ENCODE measurements around the gene HNF1B. TPM values are rescaled to one million over a fixed set of nuclear protein-coding genes. Genes with fewer than 3 reads are reported as not detected.

HNF1B gene
- total and polyA plus RNA-seq, 10 of the 15 experiments (the other 5 are each of a cell fraction or from before 2014, with no cell fraction given): 0.51 to 12.7 (median 1.9) TPM

DNA sequence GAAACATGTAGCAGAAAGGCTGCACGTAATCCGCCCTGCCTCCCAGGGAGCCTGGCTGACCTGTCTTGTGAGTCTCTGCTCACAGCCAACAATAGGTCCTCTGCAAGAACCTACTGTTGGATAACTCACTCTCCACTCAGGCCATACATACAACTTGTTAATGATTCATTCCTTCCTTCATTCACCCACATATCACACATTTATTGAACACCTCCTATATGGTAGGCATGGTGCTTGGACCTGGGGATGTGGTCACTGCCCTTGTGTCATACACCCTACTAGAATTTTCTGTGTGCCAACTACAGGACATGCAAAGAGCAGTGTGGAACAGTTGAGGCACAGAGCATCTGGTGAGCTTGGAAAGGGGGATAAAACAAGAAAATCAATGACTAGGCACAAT is 28.1 kb upstream of the HNF1B start:
- H3K4me2 ChIP-seq (ENCODE audit: control insufficient read depth, insufficient read depth): no peak overlapping the region
- DNase-seq (ENCODE audit: low read depth, low spot score) (no peak), ATAC-seq (no peak), FAIRE-seq (no peak)
- H3K36me3 ChIP-seq (ENCODE audit: control insufficient read depth in 2 of 2, insufficient read depth in 2 of 2, low read length in 1 of 2): no peaks in the 10 kb centered on the region
- no peaks in the 10 kb centered on the region for H3K27me3 ChIP-seq (replicated peaks in 1 of 2; ENCODE audit: control insufficient read depth in 2 of 2, insufficient read depth in 2 of 2, low read length in 1 of 2)
- TF ChIP-seq FOXK2 (IDR thresholded peaks at IDR 0.05) (no peak), RELA (IDR thresholded peaks at IDR 0.05; ENCODE audit: borderline replicate concordance, partially characterized antibody) (no peak), CREM (IDR thresholded peaks at IDR 0.05; ENCODE audit: low read depth) (no peak), IKZF2 (IDR thresholded peaks at IDR 0.05) (no peak), SREBF1 (IDR thresholded peaks at IDR 0.05; ENCODE audit: low read length) (no peak), ZNF24 (IDR thresholded peaks at IDR 0.05) (no peak), ZBED1 (IDR thresholded peaks at IDR 0.05; ENCODE audit: borderline replicate concordance) (no peak), SMAD5 (IDR thresholded peaks at IDR 0.05; ENCODE audit: low read depth) (no peak), HDAC6 (IDR thresholded peaks at IDR 0.05; ENCODE audit: unreplicated experiment) (no peak), MXI1 (IDR thresholded peaks at IDR 0.05; ENCODE audit: low read depth, low read length) (no peak), HDAC2 (IDR thresholded peaks at IDR 0.05) (no peak)
- TF ChIP-seq, protein P1, sequence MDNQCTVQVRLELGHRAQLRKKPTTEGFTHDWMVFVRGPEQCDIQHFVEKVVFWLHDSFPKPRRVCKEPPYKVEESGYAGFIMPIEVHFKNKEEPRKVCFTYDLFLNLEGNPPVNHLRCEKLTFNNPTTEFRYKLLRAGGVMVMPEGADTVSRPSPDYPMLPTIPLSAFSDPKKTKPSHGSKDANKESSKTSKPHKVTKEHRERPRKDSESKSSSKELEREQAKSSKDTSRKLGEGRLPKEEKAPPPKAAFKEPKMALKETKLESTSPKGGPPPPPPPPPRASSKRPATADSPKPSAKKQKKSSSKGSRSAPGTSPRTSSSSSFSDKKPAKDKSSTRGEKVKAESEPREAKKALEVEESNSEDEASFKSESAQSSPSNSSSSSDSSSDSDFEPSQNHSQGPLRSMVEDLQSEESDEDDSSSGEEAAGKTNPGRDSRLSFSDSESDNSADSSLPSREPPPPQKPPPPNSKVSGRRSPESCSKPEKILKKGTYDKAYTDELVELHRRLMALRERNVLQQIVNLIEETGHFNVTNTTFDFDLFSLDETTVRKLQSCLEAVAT (IDR thresholded peaks at IDR 0.05): no peak
- TF ChIP-seq, protein P2, sequence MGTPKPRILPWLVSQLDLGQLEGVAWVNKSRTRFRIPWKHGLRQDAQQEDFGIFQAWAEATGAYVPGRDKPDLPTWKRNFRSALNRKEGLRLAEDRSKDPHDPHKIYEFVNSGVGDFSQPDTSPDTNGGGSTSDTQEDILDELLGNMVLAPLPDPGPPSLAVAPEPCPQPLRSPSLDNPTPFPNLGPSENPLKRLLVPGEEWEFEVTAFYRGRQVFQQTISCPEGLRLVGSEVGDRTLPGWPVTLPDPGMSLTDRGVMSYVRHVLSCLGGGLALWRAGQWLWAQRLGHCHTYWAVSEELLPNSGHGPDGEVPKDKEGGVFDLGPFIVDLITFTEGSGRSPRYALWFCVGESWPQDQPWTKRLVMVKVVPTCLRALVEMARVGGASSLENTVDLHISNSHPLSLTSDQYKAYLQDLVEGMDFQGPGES (IDR thresholded peaks at IDR 0.05): no peak
- TF ChIP-seq, protein P3, sequence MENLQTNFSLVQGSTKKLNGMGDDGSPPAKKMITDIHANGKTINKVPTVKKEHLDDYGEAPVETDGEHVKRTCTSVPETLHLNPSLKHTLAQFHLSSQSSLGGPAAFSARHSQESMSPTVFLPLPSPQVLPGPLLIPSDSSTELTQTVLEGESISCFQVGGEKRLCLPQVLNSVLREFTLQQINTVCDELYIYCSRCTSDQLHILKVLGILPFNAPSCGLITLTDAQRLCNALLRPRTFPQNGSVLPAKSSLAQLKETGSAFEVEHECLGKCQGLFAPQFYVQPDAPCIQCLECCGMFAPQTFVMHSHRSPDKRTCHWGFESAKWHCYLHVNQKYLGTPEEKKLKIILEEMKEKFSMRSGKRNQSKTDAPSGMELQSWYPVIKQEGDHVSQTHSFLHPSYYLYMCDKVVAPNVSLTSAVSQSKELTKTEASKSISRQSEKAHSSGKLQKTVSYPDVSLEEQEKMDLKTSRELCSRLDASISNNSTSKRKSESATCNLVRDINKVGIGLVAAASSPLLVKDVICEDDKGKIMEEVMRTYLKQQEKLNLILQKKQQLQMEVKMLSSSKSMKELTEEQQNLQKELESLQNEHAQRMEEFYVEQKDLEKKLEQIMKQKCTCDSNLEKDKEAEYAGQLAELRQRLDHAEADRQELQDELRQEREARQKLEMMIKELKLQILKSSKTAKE (IDR thresholded peaks at IDR 0.05; ENCODE audit: low read depth, poor library complexity, severe bottlenecking): no peak
- TF ChIP-seq, protein P4, sequence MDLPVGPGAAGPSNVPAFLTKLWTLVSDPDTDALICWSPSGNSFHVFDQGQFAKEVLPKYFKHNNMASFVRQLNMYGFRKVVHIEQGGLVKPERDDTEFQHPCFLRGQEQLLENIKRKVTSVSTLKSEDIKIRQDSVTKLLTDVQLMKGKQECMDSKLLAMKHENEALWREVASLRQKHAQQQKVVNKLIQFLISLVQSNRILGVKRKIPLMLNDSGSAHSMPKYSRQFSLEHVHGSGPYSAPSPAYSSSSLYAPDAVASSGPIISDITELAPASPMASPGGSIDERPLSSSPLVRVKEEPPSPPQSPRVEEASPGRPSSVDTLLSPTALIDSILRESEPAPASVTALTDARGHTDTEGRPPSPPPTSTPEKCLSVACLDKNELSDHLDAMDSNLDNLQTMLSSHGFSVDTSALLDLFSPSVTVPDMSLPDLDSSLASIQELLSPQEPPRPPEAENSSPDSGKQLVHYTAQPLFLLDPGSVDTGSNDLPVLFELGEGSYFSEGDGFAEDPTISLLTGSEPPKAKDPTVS (IDR thresholded peaks at IDR 0.05; ENCODE audit: low read depth, low read length): no peak
- TF ChIP-seq, protein P5, sequence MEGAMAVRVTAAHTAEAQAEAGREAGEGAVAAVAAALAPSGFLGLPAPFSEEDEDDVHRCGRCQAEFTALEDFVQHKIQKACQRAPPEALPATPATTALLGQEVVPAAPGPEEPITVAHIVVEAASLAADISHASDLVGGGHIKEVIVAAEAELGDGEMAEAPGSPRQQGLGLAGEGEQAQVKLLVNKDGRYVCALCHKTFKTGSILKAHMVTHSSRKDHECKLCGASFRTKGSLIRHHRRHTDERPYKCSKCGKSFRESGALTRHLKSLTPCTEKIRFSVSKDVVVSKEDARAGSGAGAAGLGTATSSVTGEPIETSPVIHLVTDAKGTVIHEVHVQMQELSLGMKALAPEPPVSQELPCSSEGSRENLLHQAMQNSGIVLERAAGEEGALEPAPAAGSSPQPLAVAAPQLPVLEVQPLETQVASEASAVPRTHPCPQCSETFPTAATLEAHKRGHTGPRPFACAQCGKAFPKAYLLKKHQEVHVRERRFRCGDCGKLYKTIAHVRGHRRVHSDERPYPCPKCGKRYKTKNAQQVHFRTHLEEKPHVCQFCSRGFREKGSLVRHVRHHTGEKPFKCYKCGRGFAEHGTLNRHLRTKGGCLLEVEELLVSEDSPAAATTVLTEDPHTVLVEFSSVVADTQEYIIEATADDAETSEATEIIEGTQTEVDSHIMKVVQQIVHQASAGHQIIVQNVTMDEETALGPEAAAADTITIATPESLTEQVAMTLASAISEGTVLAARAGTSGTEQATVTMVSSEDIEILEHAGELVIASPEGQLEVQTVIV (IDR thresholded peaks at IDR 0.05; ENCODE audit: borderline replicate concordance, partially characterized antibody): no peak
- ChIA-PET CTCF (interaction anchor here (0.9 to 5.6 kb wide), 8 partner anchors 11 to 75 kb away, joined by 3 to 79 read pairs (median 4); partner anchors contain the start of gene HNF1B), POLR2A (interaction anchor here (1.1 to 7.5 kb wide), 4 partner anchors 8 to 75 kb away, joined by 3 to 44 read pairs (median 9); partner anchors contain the start of gene HNF1B), RAD21 (ENCODE audit: unreplicated experiment) (interaction anchor here (1.1 to 3.2 kb wide), 2 partner anchors 27 to 43 kb away, joined by 4 to 16 read pairs; no protein-coding TSS in a partner anchor), SMC1A (ENCODE audit: uncharacterized antibody, unreplicated experiment) (interaction anchor here (0.7 to 12.0 kb wide), 9 partner anchors 10 to 69 kb away, joined by 3 to 167 read pairs (median 7); partner anchors contain the start of gene HNF1B)
- in situ Hi-C loops (cut with MboI) (no loop called here), intact Hi-C loops (cut with micrococcal nuclease; ENCODE audit: unreplicated experiment) (loop anchor here (5.0 kb wide), 1 partner anchor 71 kb away; no protein-coding TSS in a partner anchor)
- H3K4me1 ChIP-seq (ENCODE audit: control insufficient read depth, insufficient read depth, low read length): peaks cover 40% of the 10 kb centered on the region
- H3K79me2 ChIP-seq (ENCODE audit: control insufficient read depth, insufficient read depth, low read length): no peaks in the 10 kb centered on the region
- no TSS peak for BruUV-seq (replicated peaks)
- H3K4me3 ChIP-seq: no peak overlapping the region
- H3K9me3 ChIP-seq (replicated peaks; ENCODE audit: control insufficient read depth, insufficient read depth, low read length): peaks cover 4% of the 10 kb centered on the region
- no peak overlapping the region for H2AFZ ChIP-seq (ENCODE audit: control insufficient read depth, low read depth, low read length)
- no peak overlapping the region for H3K27ac ChIP-seq (ENCODE audit: control insufficient read depth, insufficient read depth)
- no peak overlapping the region for H3K9ac ChIP-seq (ENCODE audit: control insufficient read depth, insufficient read depth, low read length)
- WGBS (ENCODE audit: insufficient coverage, insufficient replicate concordance, low lambda C conversion rate, missing lambda C conversion rate): 98% methylated on average over 2 of the region's 2 CpGs
- H4K20me1 ChIP-seq (ENCODE audit: control insufficient read depth, insufficient read depth): no peaks in the 10 kb centered on the region
